ENCODE results near the gene KRTAP5-1.
"Not testable (repeated sequence)": the region's sequence is repeated elsewhere in the genome, so short reads cannot be mapped to it uniquely, and the experiment has no call there.

Gene KRTAP5-1

GRCh38 chr11:1584661-1585370 is at the start of gene KRTAP5-1:
Gene KRTAP5-1, minus strand, starts transcription at chr11:1585283. Its CDS starts 34 bp downstream, at chr11:1585249.
- H3K9me3 ChIP-seq (ENCODE audit: control insufficient read depth in 2 of 2, low read length in 2 of 2); H3K4me1 ChIP-seq (ENCODE audit: control insufficient read depth, insufficient read depth, low read length); H3K9ac ChIP-seq (ENCODE audit: low read length in 2 of 2); H3K27me3 ChIP-seq (ENCODE audit: control insufficient read depth in 1 of 2, insufficient read depth in 2 of 2, low read length in 2 of 2); H3K4me3 ChIP-seq (ENCODE audit: low read length in 2 of 2); H3K27ac ChIP-seq (ENCODE audit: low read length); H3K36me3 ChIP-seq (ENCODE audit: control insufficient read depth in 2 of 2, insufficient read depth in 2 of 2, low read length in 2 of 2): not testable (repeated sequence)

GRCh38 chr11:1633864-1634263 is 48.8 kb upstream of the KRTAP5-1 start:
- Histone ChIP-seq H3K9ac (ENCODE audit: low read length in 2 of 2) (no peak overlapping the region), H3K4me3 (ENCODE audit: low read length in 2 of 2) (no peak overlapping the region), H3K4me1 (ENCODE audit: control insufficient read depth, insufficient read depth, low read length) (no peaks in the 10 kb centered on the region), H3K36me3 (ENCODE audit: control insufficient read depth in 2 of 2, insufficient read depth in 2 of 2, low read length in 2 of 2) (no peaks in the 10 kb centered on the region), H3K27me3 (ENCODE audit: control insufficient read depth in 1 of 2, insufficient read depth in 2 of 2, low read length in 2 of 2) (peaks cover 17 to 28% of the 10 kb centered on the region in 2 donors), H3K27ac (ENCODE audit: low read length) (no peak overlapping the region), H3K9me3 (ENCODE audit: control insufficient read depth in 2 of 2, low read length in 2 of 2) (no peaks in the 10 kb centered on the region)

- no peaks in the 10 kb centered on the region for H3K4me1 ChIP-seq (ENCODE audit: control insufficient read depth, insufficient read depth, low read length)
- no peaks in the 10 kb centered on the region for H3K36me3 ChIP-seq (ENCODE audit: control insufficient read depth in 2 of 2, insufficient read depth in 2 of 2, low read length in 2 of 2)
- no peak overlapping the region for H3K9ac ChIP-seq (ENCODE audit: low read length in 2 of 2)
- H3K27ac ChIP-seq (ENCODE audit: low read length): no peak overlapping the region
- H3K9me3 ChIP-seq (ENCODE audit: control insufficient read depth in 2 of 2, low read length in 2 of 2): no peaks in the 10 kb centered on the region
- H3K4me3 ChIP-seq (ENCODE audit: low read length in 2 of 2): no peak overlapping the region
- peaks cover 23 to 33% of the 10 kb centered on the region in 2 donors for H3K27me3 ChIP-seq (ENCODE audit: control insufficient read depth in 1 of 2, insufficient read depth in 2 of 2, low read length in 2 of 2)
Observed at GRCh38 chr11:1632053-1632714, 47.1 kb upstream of the KRTAP5-1 start.

GRCh38 chr11:1631066-1631568 is 46.0 kb upstream of the KRTAP5-1 start:
- Histone ChIP-seq H3K36me3 (ENCODE audit: control insufficient read depth in 2 of 2, insufficient read depth in 2 of 2, low read length in 2 of 2) (no peaks in the 10 kb centered on the region), H3K27ac (ENCODE audit: low read length) (no peak overlapping the region), H3K27me3 (ENCODE audit: control insufficient read depth in 1 of 2, insufficient read depth in 2 of 2, low read length in 2 of 2) (peaks cover 20 to 33% of the 10 kb centered on the region in 2 donors), H3K4me3 (ENCODE audit: low read length in 2 of 2) (no peak overlapping the region), H3K4me1 (ENCODE audit: control insufficient read depth, insufficient read depth, low read length) (no peaks in the 10 kb centered on the region), H3K9ac (ENCODE audit: low read length in 2 of 2) (no peak overlapping the region), H3K9me3 (ENCODE audit: control insufficient read depth in 2 of 2, low read length in 2 of 2) (no peaks in the 10 kb centered on the region)

GRCh38 chr11:1630271-1630670 is 45.2 kb upstream of the KRTAP5-1 start:
- H3K36me3 ChIP-seq (ENCODE audit: control insufficient read depth in 2 of 2, insufficient read depth in 2 of 2, low read length in 2 of 2): no peaks in the 10 kb centered on the region
- no peak overlapping the region for H3K27ac ChIP-seq (ENCODE audit: low read length)
- no peaks in the 10 kb centered on the region for H3K9me3 ChIP-seq (ENCODE audit: control insufficient read depth in 2 of 2, low read length in 2 of 2)
- H3K9ac ChIP-seq (ENCODE audit: low read length in 2 of 2): no peak overlapping the region
- H3K4me3 ChIP-seq (ENCODE audit: low read length in 2 of 2): no peak overlapping the region
- H3K27me3 ChIP-seq (ENCODE audit: control insufficient read depth in 1 of 2, insufficient read depth in 2 of 2, low read length in 2 of 2): peaks cover 20 to 33% of the 10 kb centered on the region in 2 donors
- no peaks in the 10 kb centered on the region for H3K4me1 ChIP-seq (ENCODE audit: control insufficient read depth, insufficient read depth, low read length)

- H3K4me3 ChIP-seq (ENCODE audit: low read length in 2 of 2): no peak within 1 kb of the TSS
- no peaks in the 10 kb centered on the region for H3K9me3 ChIP-seq (ENCODE audit: control insufficient read depth in 2 of 2, low read length in 2 of 2)
- no peaks in the 10 kb centered on the region for H3K36me3 ChIP-seq (ENCODE audit: control insufficient read depth in 2 of 2, insufficient read depth in 2 of 2, low read length in 2 of 2)
- H3K9ac ChIP-seq (ENCODE audit: low read length in 2 of 2): no peak within 1 kb of the TSS
- H3K27ac ChIP-seq (ENCODE audit: low read length): no peak within 1 kb of the TSS
- H3K27me3 ChIP-seq (ENCODE audit: control insufficient read depth in 1 of 2, insufficient read depth in 2 of 2, low read length in 2 of 2): peaks cover 20 to 33% of the 10 kb centered on the region in 2 donors
- H3K4me1 ChIP-seq (ENCODE audit: control insufficient read depth, insufficient read depth, low read length): no peaks in the 10 kb centered on the region
Observed at GRCh38 chr11:1629326-1630185, 44.5 kb upstream of the KRTAP5-1 start, which contains the start of gene KRTAP5-5. Gene KRTAP5-5, plus strand, starts transcription at chr11:1629775. Its CDS starts 66 bp downstream, at chr11:1629841.

- no peak overlapping the region for H3K27ac ChIP-seq (ENCODE audit: low read length)
- no peaks in the 10 kb centered on the region for H3K9me3 ChIP-seq (ENCODE audit: control insufficient read depth in 2 of 2, low read length in 2 of 2)
- H3K9ac ChIP-seq (ENCODE audit: low read length in 2 of 2): no peak overlapping the region
- H3K4me3 ChIP-seq (ENCODE audit: low read length in 2 of 2): no peak overlapping the region
- H3K27me3 ChIP-seq (ENCODE audit: control insufficient read depth in 1 of 2, insufficient read depth in 2 of 2, low read length in 2 of 2): peaks cover 20 to 28% of the 10 kb centered on the region in 2 donors
- no peaks in the 10 kb centered on the region for H3K36me3 ChIP-seq (ENCODE audit: control insufficient read depth in 2 of 2, insufficient read depth in 2 of 2, low read length in 2 of 2)
- H3K4me1 ChIP-seq (ENCODE audit: control insufficient read depth, insufficient read depth, low read length): no peaks in the 10 kb centered on the region
Observed at GRCh38 chr11:1628506-1629325, 43.6 kb upstream of the KRTAP5-1 start.

- Histone ChIP-seq H3K4me3 (ENCODE audit: low read length in 2 of 2) (no peak overlapping the region), H3K27ac (ENCODE audit: low read length) (no peak overlapping the region), H3K4me1 (ENCODE audit: control insufficient read depth, insufficient read depth, low read length) (no peaks in the 10 kb centered on the region)
Observed at GRCh38 chr11:1625541-1625940, 40.5 kb upstream of the KRTAP5-1 start.

GRCh38 chr11:1624621-1625020 is 39.5 kb upstream of the KRTAP5-1 start:
- Histone ChIP-seq H3K4me1 (ENCODE audit: control insufficient read depth, insufficient read depth, low read length) (no peaks in the 10 kb centered on the region), H3K9ac (ENCODE audit: low read length in 2 of 2) (no peak overlapping the region), H3K27ac (ENCODE audit: low read length) (no peak overlapping the region), H3K36me3 (ENCODE audit: control insufficient read depth in 2 of 2, insufficient read depth in 2 of 2, low read length in 2 of 2) (no peaks in the 10 kb centered on the region), H3K27me3 (ENCODE audit: control insufficient read depth in 1 of 2, insufficient read depth in 2 of 2, low read length in 2 of 2) (peaks cover 11 to 12% of the 10 kb centered on the region in 2 donors), H3K9me3 (ENCODE audit: control insufficient read depth in 2 of 2, low read length in 2 of 2) (no peaks in the 10 kb centered on the region), H3K4me3 (ENCODE audit: low read length in 2 of 2) (no peak overlapping the region)

More at GRCh38 chr11:1625541-1625940, 40.5 kb upstream of the KRTAP5-1 start:
- Histone ChIP-seq H3K9ac (ENCODE audit: low read length in 2 of 2) (no peak overlapping the region), H3K9me3 (ENCODE audit: control insufficient read depth in 2 of 2, low read length in 2 of 2) (no peaks in the 10 kb centered on the region), H3K36me3 (ENCODE audit: control insufficient read depth in 2 of 2, insufficient read depth in 2 of 2, low read length in 2 of 2) (no peaks in the 10 kb centered on the region), H3K27me3 (ENCODE audit: control insufficient read depth in 1 of 2, insufficient read depth in 2 of 2, low read length in 2 of 2) (peaks cover 12 to 15% of the 10 kb centered on the region in 2 donors)

GRCh38 chr11:1623716-1624115 is 38.6 kb upstream of the KRTAP5-1 start:
- H3K9me3 ChIP-seq (ENCODE audit: control insufficient read depth in 2 of 2, low read length in 2 of 2): no peaks in the 10 kb centered on the region

More at GRCh38 chr11:1623716-1624115, 38.6 kb upstream of the KRTAP5-1 start:
- Histone ChIP-seq H3K36me3 (ENCODE audit: control insufficient read depth in 2 of 2, insufficient read depth in 2 of 2, low read length in 2 of 2) (no peaks in the 10 kb centered on the region), H3K27ac (ENCODE audit: low read length) (no peak overlapping the region), H3K4me1 (ENCODE audit: control insufficient read depth, insufficient read depth, low read length) (no peaks in the 10 kb centered on the region), H3K9ac (ENCODE audit: low read length in 2 of 2) (no peak overlapping the region), H3K4me3 (ENCODE audit: low read length in 2 of 2) (no peak overlapping the region), H3K27me3 (ENCODE audit: control insufficient read depth in 1 of 2, insufficient read depth in 2 of 2, low read length in 2 of 2) (peaks cover 4 to 9% of the 10 kb centered on the region in 2 donors)
